Karpas-422 (cell line): ENCODE data around the gene CMKLR1. TPM values are rescaled to one million over a fixed set of nuclear protein-coding genes. Genes with fewer than 3 reads are reported as not detected.

Experiments
- DNase-seq: peaks from one replicate; pipeline ENCODE4 v3.0.0-alpha.2; 2015
- H2AFZ ChIP-seq: fragments of 200-600 bp; sonication (generic); 2 replicates; pipeline ENCODE4 v1.6.1; 2014; ENCODE audit warnings: antibody characterized with exemption, low read length, mixed read lengths
- H3K27ac ChIP-seq: fragments of 200-600 bp; sonication (generic); 2 replicates; pipeline ENCODE4 v1.5.1; 2014; ENCODE audit warnings: mild to moderate bottlenecking, low read length, moderate library complexity
- H3K27me3 ChIP-seq: fragments of 200-600 bp; sonication (generic); 2 replicates; pipeline ENCODE4 v1.6.1; 2014; ENCODE audit warnings: low read length, mixed read lengths
- H3K36me3 ChIP-seq: fragments of 200-600 bp; sonication (generic); 2 replicates; pipeline ENCODE4 v1.6.1; 2014; ENCODE audit warnings: low read length, mixed read lengths; ENCODE audit not compliant: insufficient read depth
- H3K4me1 ChIP-seq: fragments of 200-600 bp; sonication (generic); 2 replicates; pipeline ENCODE4 v1.6.1; 2014; ENCODE audit warnings: mild to moderate bottlenecking, low read length, mixed read lengths
- H3K4me2 ChIP-seq: fragments of 200-600 bp; sonication (generic); 2 replicates; pipeline ENCODE4 v1.6.1; 2014; ENCODE audit warnings: low read length, low read depth, mild to moderate bottlenecking; ENCODE audit not compliant: poor library complexity, severe bottlenecking
- H3K4me3 ChIP-seq: fragments of 200-600 bp; sonication (generic); 2 replicates; pipeline ENCODE4 v1.5.1; 2014; ENCODE audit warnings: mild to moderate bottlenecking, antibody characterized with exemption, low read length, mixed read lengths
- H3K79me2 ChIP-seq: fragments of 200-600 bp; sonication (generic); 2 replicates; pipeline ENCODE4 v1.6.1; 2014; ENCODE audit warnings: mild to moderate bottlenecking, low read length, mixed read lengths
- H3K9ac ChIP-seq: fragments of 200-600 bp; sonication (generic); 2 replicates; pipeline ENCODE4 v1.6.0; 2014; ENCODE audit warnings: low read length
- H3K9me2 ChIP-seq: fragments of 200-600 bp; sonication (generic), shearing (Covaris generic); replicated peaks from 2 replicates; pipeline ENCODE4 v1.6.0; 2014; ENCODE audit warnings: mild to moderate bottlenecking, low read length, moderate library complexity; ENCODE audit not compliant: insufficient read depth
- H3K9me3 ChIP-seq: fragments of 300-700, 200-600 bp; sonication (generic); 2 replicates; pipeline ENCODE4 v1.6.1; 2014; ENCODE audit warnings: low read length, mixed read lengths
- H4K20me1 ChIP-seq: fragments of 200-600 bp; sonication (generic); 2 replicates; pipeline ENCODE4 v1.6.1; 2014; ENCODE audit warnings: mild to moderate bottlenecking, antibody characterized with exemption, low read length, low read depth; ENCODE audit not compliant: insufficient read depth
- total RNA-seq: library from RNA; depleted of rRNA; stranded (reverse); fragments of >200 nt; shearing (Covaris generic); gene quantifications from 2 replicates; pipeline ENCODE4 v1.2.3, GENCODE V29; 2014; ENCODE audit warnings: low replicate concordance

The CMKLR1 gene
- total RNA-seq, 1 experiment from 2014 or later: not detected

- no peak overlapping the region for H3K4me2 ChIP-seq
- no peaks in the 10 kb centered on the region for H4K20me1 ChIP-seq
- no peak overlapping the region for H3K9ac ChIP-seq
- H3K27ac ChIP-seq: no peak overlapping the region
- H3K4me1 ChIP-seq: no peaks in the 10 kb centered on the region
- no peak overlapping the region for H2AFZ ChIP-seq
- H3K36me3 ChIP-seq: no peaks in the 10 kb centered on the region
- DNase-seq: no peak
- H3K79me2 ChIP-seq: no peaks in the 10 kb centered on the region
- H3K27me3 ChIP-seq: no peaks in the 10 kb centered on the region
- H3K4me3 ChIP-seq: no peak overlapping the region
- H3K9me3 ChIP-seq: no peaks in the 10 kb centered on the region
- no peaks in the 10 kb centered on the region for H3K9me2 ChIP-seq
These were observed 84.4 kb downstream of the CMKLR1 start for GRCh38 chr12:108254517-108255251.

- H3K27me3 ChIP-seq: no peaks in the 10 kb centered on the region
- H3K9ac ChIP-seq: no peak overlapping the region
- DNase-seq: no peak
- no peak overlapping the region for H3K4me2 ChIP-seq
- H3K4me1 ChIP-seq: no peaks in the 10 kb centered on the region
- H3K4me3 ChIP-seq: no peak overlapping the region
- no peaks in the 10 kb centered on the region for H3K36me3 ChIP-seq
- no peaks in the 10 kb centered on the region for H3K79me2 ChIP-seq
- no peaks in the 10 kb centered on the region for H4K20me1 ChIP-seq
- no peaks in the 10 kb centered on the region for H3K9me3 ChIP-seq
- H2AFZ ChIP-seq: no peak overlapping the region
- no peak overlapping the region for H3K27ac ChIP-seq
- H3K9me2 ChIP-seq: no peaks in the 10 kb centered on the region
These were observed 85.1 kb downstream of the CMKLR1 start for GRCh38 chr12:108254030-108254429.

GRCh38 chr12:108253540-108253939, 85.6 kb downstream of the CMKLR1 start:
- no peak overlapping the region for H2AFZ ChIP-seq
- H3K4me3 ChIP-seq: no peak overlapping the region
- H4K20me1 ChIP-seq: no peaks in the 10 kb centered on the region
- H3K27ac ChIP-seq: no peak overlapping the region
- no peaks in the 10 kb centered on the region for H3K4me1 ChIP-seq
- H3K4me2 ChIP-seq: no peak overlapping the region
- H3K9me3 ChIP-seq: no peaks in the 10 kb centered on the region
- H3K79me2 ChIP-seq: no peaks in the 10 kb centered on the region
- H3K9ac ChIP-seq: no peak overlapping the region
- no peaks in the 10 kb centered on the region for H3K36me3 ChIP-seq
- no peak for DNase-seq
- H3K27me3 ChIP-seq: no peaks in the 10 kb centered on the region
- no peaks in the 10 kb centered on the region for H3K9me2 ChIP-seq

GRCh38 chr12:108252523-108252922, 86.6 kb downstream of the CMKLR1 start:
- Histone ChIP-seq H3K9me3 (no peaks in the 10 kb centered on the region), H3K9ac (no peak overlapping the region), H2AFZ (no peak overlapping the region), H3K36me3 (no peaks in the 10 kb centered on the region), H3K79me2 (no peaks in the 10 kb centered on the region), H3K9me2 (no peaks in the 10 kb centered on the region), H3K4me3 (no peak overlapping the region), H3K27me3 (no peaks in the 10 kb centered on the region), H4K20me1 (no peaks in the 10 kb centered on the region), H3K27ac (no peak overlapping the region), H3K4me2 (no peak overlapping the region), H3K4me1 (no peaks in the 10 kb centered on the region)
- DNase-seq: no peak

- no peak overlapping the region for H2AFZ ChIP-seq
- H3K27ac ChIP-seq: no peak overlapping the region
- H3K9me3 ChIP-seq: no peaks in the 10 kb centered on the region
- H3K9me2 ChIP-seq: no peaks in the 10 kb centered on the region
- no peaks in the 10 kb centered on the region for H4K20me1 ChIP-seq
- no peaks in the 10 kb centered on the region for H3K4me1 ChIP-seq
- no peaks in the 10 kb centered on the region for H3K36me3 ChIP-seq
- H3K4me3 ChIP-seq: no peak overlapping the region
- H3K27me3 ChIP-seq: no peaks in the 10 kb centered on the region
- H3K4me2 ChIP-seq: no peak overlapping the region
- no peaks in the 10 kb centered on the region for H3K79me2 ChIP-seq
- DNase-seq: no peak
- H3K9ac ChIP-seq: no peak overlapping the region
These were observed 91.1 kb downstream of the CMKLR1 start for GRCh38 chr12:108248011-108248410.

- Histone ChIP-seq H3K4me1 (no peaks in the 10 kb centered on the region), H3K4me2 (no peak overlapping the region), H3K4me3 (no peak overlapping the region), H3K79me2 (no peaks in the 10 kb centered on the region), H3K27ac (no peak overlapping the region), H3K27me3 (no peaks in the 10 kb centered on the region), H3K9me3 (no peaks in the 10 kb centered on the region), H2AFZ (no peak overlapping the region), H3K9ac (no peak overlapping the region), H3K9me2 (no peaks in the 10 kb centered on the region), H4K20me1 (no peaks in the 10 kb centered on the region), H3K36me3 (no peaks in the 10 kb centered on the region)
- DNase-seq: no peak
These were observed 92.0 kb downstream of the CMKLR1 start for GRCh38 chr12:108247130-108247529.

- no peak overlapping the region for H3K4me2 ChIP-seq
- H3K9ac ChIP-seq: no peak overlapping the region
- H3K9me3 ChIP-seq: no peaks in the 10 kb centered on the region
- no peaks in the 10 kb centered on the region for H3K4me1 ChIP-seq
- H3K4me3 ChIP-seq: no peak overlapping the region
- H3K79me2 ChIP-seq: no peaks in the 10 kb centered on the region
- no peak for DNase-seq
- H3K36me3 ChIP-seq: no peaks in the 10 kb centered on the region
- H3K9me2 ChIP-seq: no peaks in the 10 kb centered on the region
- no peak overlapping the region for H3K27ac ChIP-seq
- H2AFZ ChIP-seq: no peak overlapping the region
- no peaks in the 10 kb centered on the region for H3K27me3 ChIP-seq
- H4K20me1 ChIP-seq: no peaks in the 10 kb centered on the region
These were observed 97.0 kb downstream of the CMKLR1 start for GRCh38 chr12:108241986-108242703.

GRCh38 chr12:108240928-108241327, 98.2 kb downstream of the CMKLR1 start:
- Histone ChIP-seq H3K27me3 (no peaks in the 10 kb centered on the region), H3K79me2 (no peaks in the 10 kb centered on the region), H4K20me1 (no peaks in the 10 kb centered on the region), H3K36me3 (no peaks in the 10 kb centered on the region), H3K27ac (no peak overlapping the region), H3K9me2 (no peaks in the 10 kb centered on the region), H3K4me3 (no peak overlapping the region), H3K4me1 (no peaks in the 10 kb centered on the region), H3K9ac (no peak overlapping the region), H2AFZ (no peak overlapping the region), H3K4me2 (no peak overlapping the region), H3K9me3 (no peaks in the 10 kb centered on the region)
- no peak for DNase-seq
